Neural cell (in vitro differentiated cells): ENCODE data around the gene SPDYC.

Experiments used
- CTCF ChIP-seq: fragments of 450-650 bp; IDR thresholded peaks from 2 replicates; pipeline ENCODE4 v1.5.1; 2014; ENCODE audit warnings: antibody characterized with exemption, mild to moderate bottlenecking, moderate library complexity; ENCODE audit not compliant: poor library complexity, severe bottlenecking
- EP300 ChIP-seq: fragments of 450-650 bp; conservative IDR thresholded peaks from 2 replicates; pipeline ENCODE4 v1.6.1; 2014; ENCODE audit warnings: antibody characterized with exemption, mild to moderate bottlenecking, moderate library complexity; ENCODE audit not compliant: poor library complexity, severe bottlenecking
- EZH2 ChIP-seq: fragments of 200-600, 300-800 bp; shearing (Covaris generic), sonication (generic); IDR thresholded peaks from 2 replicates; pipeline ENCODE4 v1.6.1; 2014; ENCODE audit warnings: antibody characterized with exemption, low read length, borderline replicate concordance, mild to moderate bottlenecking; ENCODE audit not compliant: insufficient read depth, poor library complexity, severe bottlenecking
- MXI1 ChIP-seq: fragments of 450-650 bp; conservative IDR thresholded peaks from 2 replicates; pipeline ENCODE4 v1.6.1; 2014; ENCODE audit warnings: antibody characterized with exemption, mild to moderate bottlenecking; ENCODE audit not compliant: poor library complexity, severe bottlenecking
- TAF1 ChIP-seq: IDR thresholded peaks from 2 replicates; pipeline ENCODE4 v1.6.1; 2012; ENCODE audit warnings: low read depth

GRCh38 chr11:65181569-65182257 is 11.7 kb downstream of the SPDYC start, which contains the start of gene CAPN1:
- no peak for TF ChIP-seq CTCF
- no peak for TF ChIP-seq EZH2
- no peak for TF ChIP-seq TAF1
- no peak for TF ChIP-seq EP300
- peak; percentile 21 for TF ChIP-seq MXI1
